ENCODE data around the gene LARP6.

Gene LARP6

DNA sequence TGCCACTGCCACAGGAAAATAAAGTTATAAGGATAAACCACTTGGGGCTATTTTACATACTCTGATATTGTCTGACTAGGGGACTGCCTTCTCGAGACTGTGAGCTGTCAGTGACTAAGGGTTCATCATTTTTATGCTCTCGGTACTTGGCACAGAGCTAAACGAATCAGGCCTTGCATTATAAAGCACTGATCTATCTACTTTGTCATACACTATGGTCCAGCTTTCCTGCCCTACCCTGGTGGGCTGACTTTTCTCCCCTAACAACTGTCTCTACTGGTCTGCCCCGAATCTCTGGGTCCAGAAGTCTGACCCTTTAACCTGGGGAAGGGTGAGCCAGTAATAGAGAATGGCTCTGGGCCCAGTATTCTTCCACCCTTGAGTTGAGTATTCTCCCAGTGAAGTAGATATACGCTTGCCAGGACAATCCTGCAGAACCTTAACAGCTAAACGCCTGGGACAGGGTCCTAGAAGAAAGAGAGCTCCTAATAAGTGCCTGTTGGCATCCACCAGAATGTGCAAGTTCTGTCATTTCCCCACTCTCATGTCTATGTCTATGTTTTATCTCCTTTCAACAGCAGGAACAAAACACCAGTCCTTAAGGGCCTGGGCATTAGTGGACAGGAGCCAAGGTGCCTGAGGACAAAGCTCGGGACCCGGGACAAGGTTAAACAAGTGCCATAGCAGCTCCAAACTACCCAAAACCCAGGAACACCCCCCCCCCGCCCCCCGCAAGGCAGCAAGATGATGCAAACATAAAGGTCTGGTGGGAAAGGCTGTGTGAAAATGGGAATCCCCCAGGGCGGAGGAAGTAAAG, 1.2 kb downstream of the LARP6 start:
- no peak for DNase-seq (ENCODE audit: low read depth)
- H3K4me3 ChIP-seq (ENCODE audit: low read depth, low read length), result peak overlapping the region; percentile 56
- TF ChIP-seq, protein P1, sequence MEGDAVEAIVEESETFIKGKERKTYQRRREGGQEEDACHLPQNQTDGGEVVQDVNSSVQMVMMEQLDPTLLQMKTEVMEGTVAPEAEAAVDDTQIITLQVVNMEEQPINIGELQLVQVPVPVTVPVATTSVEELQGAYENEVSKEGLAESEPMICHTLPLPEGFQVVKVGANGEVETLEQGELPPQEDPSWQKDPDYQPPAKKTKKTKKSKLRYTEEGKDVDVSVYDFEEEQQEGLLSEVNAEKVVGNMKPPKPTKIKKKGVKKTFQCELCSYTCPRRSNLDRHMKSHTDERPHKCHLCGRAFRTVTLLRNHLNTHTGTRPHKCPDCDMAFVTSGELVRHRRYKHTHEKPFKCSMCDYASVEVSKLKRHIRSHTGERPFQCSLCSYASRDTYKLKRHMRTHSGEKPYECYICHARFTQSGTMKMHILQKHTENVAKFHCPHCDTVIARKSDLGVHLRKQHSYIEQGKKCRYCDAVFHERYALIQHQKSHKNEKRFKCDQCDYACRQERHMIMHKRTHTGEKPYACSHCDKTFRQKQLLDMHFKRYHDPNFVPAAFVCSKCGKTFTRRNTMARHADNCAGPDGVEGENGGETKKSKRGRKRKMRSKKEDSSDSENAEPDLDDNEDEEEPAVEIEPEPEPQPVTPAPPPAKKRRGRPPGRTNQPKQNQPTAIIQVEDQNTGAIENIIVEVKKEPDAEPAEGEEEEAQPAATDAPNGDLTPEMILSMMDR (IDR thresholded peaks at IDR 0.05; ENCODE audit: control insufficient read depth, extremely low read depth, insufficient read depth), result no peak

DNA sequence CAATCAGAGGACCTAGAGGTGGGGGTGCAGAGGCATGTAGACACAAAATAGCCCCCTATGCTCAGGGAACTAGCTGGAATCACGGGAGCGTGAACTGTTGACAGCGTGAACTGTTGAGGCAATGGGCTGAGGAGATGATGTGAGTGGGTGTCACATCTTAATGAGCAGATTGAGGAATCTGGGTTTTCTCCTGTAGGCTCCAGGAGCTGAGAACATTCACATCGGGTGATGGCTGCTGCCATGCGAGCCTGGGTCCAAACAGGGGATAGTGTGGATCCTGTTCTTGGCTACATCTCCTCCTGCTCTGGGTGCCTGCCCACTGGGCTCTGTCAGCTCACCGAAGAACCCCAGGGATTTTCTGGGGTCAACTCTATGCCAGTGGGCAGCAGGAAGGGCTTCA, 2.1 kb downstream of the LARP6 start:
- no peak for DNase-seq (ENCODE audit: low read depth)
- H3K4me3 ChIP-seq (ENCODE audit: low read depth, low read length), result no peak overlapping the region
- TF ChIP-seq, protein P1 (IDR thresholded peaks at IDR 0.05; ENCODE audit: control insufficient read depth, extremely low read depth, insufficient read depth), result no peak

DNA sequence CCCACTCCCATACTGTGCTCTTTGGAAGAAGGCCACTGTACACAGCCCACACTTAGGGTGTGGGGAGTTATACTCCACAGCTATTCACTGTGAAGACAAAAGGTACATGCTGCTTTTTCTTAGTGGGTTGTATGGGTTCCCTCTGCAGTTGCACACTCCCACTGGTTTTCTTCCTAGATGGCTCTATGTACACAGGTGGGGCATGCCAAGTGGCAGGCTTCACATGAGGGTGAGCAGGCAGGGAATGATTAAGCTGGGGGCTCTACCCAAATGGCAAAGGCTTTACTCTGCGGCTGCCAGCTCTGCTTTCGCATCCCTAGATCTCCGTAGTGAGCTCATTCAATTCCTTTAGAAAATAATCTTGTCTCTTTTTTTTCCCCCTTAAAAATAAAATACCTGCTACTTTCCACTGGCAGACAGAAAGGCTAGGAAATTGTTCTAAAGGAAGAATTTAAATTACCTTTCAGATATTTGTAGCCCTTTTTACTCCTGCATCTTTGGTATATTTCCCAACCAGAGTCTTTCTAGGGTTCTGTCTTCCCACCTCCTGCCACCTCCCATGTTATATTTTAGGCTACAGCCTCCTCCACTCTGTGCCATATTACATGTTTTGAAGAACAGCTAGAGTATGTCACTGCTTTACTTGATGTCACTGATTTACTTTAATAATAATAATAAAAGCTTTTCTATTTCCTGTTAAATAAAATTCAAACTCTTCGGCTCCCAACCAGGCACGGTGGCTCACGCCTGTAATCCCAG, 8.2 kb downstream of the LARP6 start:
- no peak overlapping the region for H3K4me3 ChIP-seq (ENCODE audit: low read depth, low read length)
- TF ChIP-seq, protein P1 (IDR thresholded peaks at IDR 0.05; ENCODE audit: control insufficient read depth, extremely low read depth, insufficient read depth), result no peak
- no peak for DNase-seq (ENCODE audit: low read depth)

DNA sequence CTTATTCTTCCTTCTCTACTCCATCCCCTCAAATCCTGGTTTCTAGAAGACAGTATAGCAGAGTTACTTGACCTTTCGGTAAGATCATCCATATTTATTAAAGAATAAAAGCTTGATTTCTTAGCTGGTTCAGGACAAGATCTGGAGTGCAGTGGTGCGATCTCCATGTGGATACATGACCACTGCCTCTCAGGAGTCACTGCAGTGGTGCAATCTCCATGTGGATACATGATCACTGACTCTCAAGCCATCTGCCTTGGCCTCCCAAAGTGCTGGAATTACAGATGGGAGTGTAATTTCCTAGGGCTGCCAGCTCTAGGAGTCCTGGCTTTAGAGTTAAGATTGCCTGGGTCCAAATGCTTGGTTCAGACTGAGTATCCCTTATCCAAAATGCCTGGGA, 16.5 kb downstream of the LARP6 start:
- no peak for DNase-seq (ENCODE audit: low read depth)
- TF ChIP-seq, protein P1 (IDR thresholded peaks at IDR 0.05; ENCODE audit: control insufficient read depth, extremely low read depth, insufficient read depth), result no peak
- H3K4me3 ChIP-seq (ENCODE audit: low read depth, low read length), result no peak overlapping the region

DNA sequence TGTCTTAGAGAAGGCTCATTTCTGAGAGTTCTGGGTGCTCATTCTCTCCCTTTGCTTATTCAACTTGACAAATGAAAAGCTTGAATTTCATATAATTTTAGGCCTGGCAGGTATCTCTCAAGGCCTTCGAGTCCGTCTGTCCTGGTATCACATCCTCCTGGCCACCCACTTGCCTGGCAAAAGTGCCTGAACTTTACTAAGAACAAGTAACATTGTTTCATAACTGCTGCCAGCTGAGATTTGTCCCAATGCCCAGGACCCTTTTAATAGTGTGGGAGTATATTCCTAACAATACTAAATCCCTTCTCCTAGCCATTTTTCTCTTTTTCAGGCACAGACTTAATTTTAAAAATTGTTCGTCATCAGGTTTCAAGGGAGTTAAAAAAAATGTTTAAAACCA, 18.1 kb downstream of the LARP6 start:
- no peak for DNase-seq (ENCODE audit: low read depth)
- H3K4me3 ChIP-seq (ENCODE audit: low read depth, low read length), result no peak overlapping the region
- TF ChIP-seq, protein P1 (IDR thresholded peaks at IDR 0.05; ENCODE audit: control insufficient read depth, extremely low read depth, insufficient read depth), result no peak

DNA sequence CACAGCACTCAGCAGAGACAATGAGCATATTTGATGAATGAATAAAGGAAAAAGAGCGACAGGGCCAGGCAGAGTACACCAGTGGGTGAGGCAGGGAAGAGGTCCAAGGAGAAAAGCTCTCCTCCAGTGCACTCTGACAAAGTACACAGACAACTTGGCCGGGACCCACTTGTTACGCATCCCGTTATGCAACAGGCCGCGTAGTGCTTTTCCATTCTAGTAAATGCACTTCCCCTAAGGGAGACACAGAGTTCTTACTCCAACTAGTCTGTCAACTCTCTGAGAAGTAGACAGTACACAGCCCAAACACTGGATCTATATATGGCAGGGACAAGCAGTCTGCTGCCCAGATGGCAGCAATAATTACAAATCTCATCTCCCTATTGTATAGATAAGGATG, 18.5 kb downstream of the LARP6 start:
- H3K4me3 ChIP-seq (ENCODE audit: low read depth, low read length), result no peak overlapping the region
- TF ChIP-seq, protein P1 (IDR thresholded peaks at IDR 0.05; ENCODE audit: control insufficient read depth, extremely low read depth, insufficient read depth), result no peak
- DNase-seq (ENCODE audit: low read depth), result no peak

Data from LNCaP clone FGC (cell line).